ENCODE data around the gene RIPOR3.

RIPOR3 gene

DNA sequence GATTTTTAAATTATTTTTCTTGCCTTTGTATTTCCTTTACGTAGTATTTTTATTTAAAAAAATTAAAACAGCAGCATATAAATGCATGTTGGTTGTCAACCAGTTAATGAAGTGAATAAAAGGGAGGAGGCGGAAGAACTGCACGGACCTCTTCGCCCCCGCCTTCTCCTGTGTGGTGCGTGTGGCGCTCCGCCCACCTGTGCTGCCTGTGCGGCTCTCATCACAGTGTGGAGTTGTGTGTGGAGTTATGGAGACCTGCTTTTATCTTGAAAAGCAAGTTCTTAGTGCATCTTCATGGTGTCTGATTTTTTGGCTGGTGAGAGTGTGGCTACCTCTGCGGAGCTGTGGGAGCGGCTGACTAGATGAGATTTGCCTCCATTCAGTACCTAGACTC lies 122.8 kb downstream of the RIPOR3 start:
- no peak for DNase-seq
- Histone ChIP-seq H3K36me3 (peaks cover 17% of the 10 kb centered on the region), H3K4me1 (peaks cover 29% of the 10 kb centered on the region), H3K4me3 (ENCODE audit: low read depth, low read length) (no peak overlapping the region), H3K9me3 (no peaks in the 10 kb centered on the region), H3K27me3 (no peaks in the 10 kb centered on the region)
- TF ChIP-seq, protein P1, sequence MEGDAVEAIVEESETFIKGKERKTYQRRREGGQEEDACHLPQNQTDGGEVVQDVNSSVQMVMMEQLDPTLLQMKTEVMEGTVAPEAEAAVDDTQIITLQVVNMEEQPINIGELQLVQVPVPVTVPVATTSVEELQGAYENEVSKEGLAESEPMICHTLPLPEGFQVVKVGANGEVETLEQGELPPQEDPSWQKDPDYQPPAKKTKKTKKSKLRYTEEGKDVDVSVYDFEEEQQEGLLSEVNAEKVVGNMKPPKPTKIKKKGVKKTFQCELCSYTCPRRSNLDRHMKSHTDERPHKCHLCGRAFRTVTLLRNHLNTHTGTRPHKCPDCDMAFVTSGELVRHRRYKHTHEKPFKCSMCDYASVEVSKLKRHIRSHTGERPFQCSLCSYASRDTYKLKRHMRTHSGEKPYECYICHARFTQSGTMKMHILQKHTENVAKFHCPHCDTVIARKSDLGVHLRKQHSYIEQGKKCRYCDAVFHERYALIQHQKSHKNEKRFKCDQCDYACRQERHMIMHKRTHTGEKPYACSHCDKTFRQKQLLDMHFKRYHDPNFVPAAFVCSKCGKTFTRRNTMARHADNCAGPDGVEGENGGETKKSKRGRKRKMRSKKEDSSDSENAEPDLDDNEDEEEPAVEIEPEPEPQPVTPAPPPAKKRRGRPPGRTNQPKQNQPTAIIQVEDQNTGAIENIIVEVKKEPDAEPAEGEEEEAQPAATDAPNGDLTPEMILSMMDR (IDR thresholded peaks at IDR 0.05; ENCODE audit: low read depth, low read length) = no peak

DNA sequence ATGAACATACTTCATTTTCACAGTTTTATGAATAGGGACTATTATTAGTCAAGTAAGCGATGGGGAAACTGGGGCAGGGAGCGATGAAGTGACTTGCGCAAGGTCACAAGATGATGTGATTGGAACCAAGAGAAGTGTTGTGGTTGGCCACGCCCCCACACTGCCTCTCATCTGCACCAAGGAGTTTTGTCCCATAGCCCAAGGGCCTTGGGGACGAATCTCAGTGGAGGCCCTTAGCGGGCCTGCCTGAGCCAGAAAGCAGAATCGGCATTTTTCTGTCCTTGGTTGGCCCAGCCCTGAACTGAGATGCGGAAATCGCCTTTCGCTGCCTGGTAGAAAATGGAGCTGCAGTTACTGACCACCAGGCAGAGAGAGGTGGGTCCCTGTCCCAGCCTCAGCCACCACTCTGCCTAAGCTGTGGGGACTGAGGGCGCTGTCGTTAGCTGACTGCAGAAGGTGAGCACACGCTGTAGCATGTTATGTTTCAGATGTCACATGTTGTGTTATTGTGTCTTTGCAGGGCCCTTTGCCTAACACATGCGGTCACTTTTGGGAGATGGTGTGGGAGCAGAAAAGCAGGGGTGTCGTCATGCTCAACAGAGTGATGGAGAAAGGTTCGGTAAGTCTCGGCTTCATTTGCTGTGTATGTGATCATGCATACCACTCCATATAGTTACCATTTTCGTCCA lies 123.3 kb downstream of the RIPOR3 start:
- TF ChIP-seq, protein P1 (IDR thresholded peaks at IDR 0.05; ENCODE audit: low read depth, low read length) = no peak

DNA sequence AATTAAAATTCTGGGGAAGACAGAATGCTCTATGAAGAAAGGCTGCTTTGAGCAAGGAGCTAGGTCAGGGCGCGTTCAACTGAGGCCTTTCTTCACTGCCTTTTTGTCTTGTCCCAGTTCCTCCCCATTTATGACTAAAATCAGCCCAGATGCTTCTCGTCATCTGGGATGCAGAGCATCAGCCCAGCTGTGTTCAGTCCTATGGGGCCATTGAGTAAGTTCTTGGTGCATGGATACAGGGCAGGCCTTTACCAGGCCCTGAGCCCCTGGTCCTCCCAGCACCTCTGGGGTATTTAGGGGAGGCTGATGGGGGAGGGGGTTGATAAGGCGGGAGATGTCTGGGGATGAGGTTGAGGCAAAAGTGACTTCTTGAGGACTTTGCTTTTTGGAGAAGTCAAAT lies 125.5 kb downstream of the RIPOR3 start:
- TF ChIP-seq, protein P1 (IDR thresholded peaks at IDR 0.05; ENCODE audit: low read depth, low read length) = no peak
- H3K9me3 ChIP-seq = no peaks in the 10 kb centered on the region
- peaks cover 5% of the 10 kb centered on the region for H3K4me1 ChIP-seq
- H3K4me3 ChIP-seq (ENCODE audit: low read depth, low read length) = no peak overlapping the region
- H3K27me3 ChIP-seq = no peaks in the 10 kb centered on the region
- peaks cover 29% of the 10 kb centered on the region for H3K36me3 ChIP-seq
- DNase-seq = no peak

More for the DNA sequence above, 123.3 kb downstream of the RIPOR3 start:
- Histone ChIP-seq H3K4me1 (peaks cover 24% of the 10 kb centered on the region), H3K9me3 (no peaks in the 10 kb centered on the region), H3K4me3 (ENCODE audit: low read depth, low read length) (no peak overlapping the region), H3K36me3 (peaks cover 17% of the 10 kb centered on the region), H3K27me3 (no peaks in the 10 kb centered on the region)
- DNase-seq = no peak

DNA sequence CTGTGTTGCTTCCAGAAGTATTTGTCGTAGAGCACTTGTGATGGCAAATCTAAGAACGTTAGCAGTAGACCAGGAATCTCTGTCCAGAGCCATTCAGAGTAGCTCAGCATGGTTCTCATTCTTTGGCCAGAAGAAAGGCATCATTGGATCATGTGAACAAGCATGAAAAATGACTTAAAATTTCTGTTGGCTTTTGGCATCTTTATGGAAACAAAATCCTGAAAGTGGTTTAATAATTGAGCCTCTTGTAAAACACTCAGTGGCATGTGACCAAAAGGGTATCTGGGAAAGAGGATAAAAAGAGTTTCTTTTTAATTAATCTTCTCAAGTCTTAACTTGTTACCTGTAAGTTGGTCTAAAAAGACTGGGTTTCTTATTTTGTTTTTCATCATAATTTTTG lies 126.0 kb downstream of the RIPOR3 start:
- Histone ChIP-seq H3K36me3 (peaks cover 29% of the 10 kb centered on the region), H3K9me3 (no peaks in the 10 kb centered on the region), H3K4me3 (ENCODE audit: low read depth, low read length) (no peak overlapping the region), H3K4me1 (peaks cover under 1% of the 10 kb centered on the region; the same call in 1 of the 2 replicates), H3K27me3 (no peaks in the 10 kb centered on the region)
- no peak for DNase-seq
- TF ChIP-seq, protein P1 (IDR thresholded peaks at IDR 0.05; ENCODE audit: low read depth, low read length) = no peak

DNA sequence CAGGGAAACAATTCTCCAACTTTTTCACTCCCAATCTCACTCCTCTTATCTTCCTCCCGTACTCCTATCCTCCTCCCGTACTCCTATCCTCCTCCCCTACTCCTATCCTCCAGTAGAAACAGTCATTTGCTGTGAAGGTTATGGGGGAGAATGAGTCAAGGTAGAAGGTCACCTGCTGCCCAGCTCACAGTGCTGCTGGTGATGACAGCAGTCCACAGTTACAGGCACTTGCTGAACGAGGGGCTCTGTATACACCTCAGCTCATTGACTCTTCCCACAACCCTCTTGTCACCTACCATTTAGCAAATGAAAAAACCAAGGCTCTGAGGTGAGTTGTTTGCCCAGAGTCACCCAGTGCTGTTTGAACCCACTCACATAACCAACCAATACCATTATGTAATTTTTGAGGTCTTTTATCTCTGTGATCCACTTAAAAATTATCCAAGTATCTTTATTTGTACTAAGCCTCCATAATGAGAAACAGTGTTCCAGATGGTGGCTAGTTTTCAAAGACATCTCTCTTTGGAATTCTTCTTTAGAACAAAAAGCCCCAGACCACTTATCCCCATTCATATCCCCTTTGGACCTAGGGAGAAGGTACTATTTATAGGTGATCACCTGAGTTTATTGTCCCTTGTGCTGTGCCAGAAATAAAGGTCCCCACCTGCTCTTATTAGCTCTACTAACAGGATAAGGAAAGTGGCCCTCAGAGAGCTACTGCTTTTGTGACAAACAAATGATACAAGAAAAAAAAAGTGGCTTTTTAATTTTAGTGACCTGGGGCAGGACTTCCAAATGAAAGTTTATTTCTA lies 128.0 kb downstream of the RIPOR3 start:
- DNase-seq = no peak
- Histone ChIP-seq H3K9me3 (no peaks in the 10 kb centered on the region), H3K36me3 (peaks cover 25% of the 10 kb centered on the region), H3K27me3 (no peaks in the 10 kb centered on the region), H3K4me1 (no peaks in the 10 kb centered on the region; the same call in 1 of the 2 replicates), H3K4me3 (ENCODE audit: low read depth, low read length) (no peak overlapping the region)
- TF ChIP-seq, protein P1 (IDR thresholded peaks at IDR 0.05; ENCODE audit: low read depth, low read length) = no peak

DNA sequence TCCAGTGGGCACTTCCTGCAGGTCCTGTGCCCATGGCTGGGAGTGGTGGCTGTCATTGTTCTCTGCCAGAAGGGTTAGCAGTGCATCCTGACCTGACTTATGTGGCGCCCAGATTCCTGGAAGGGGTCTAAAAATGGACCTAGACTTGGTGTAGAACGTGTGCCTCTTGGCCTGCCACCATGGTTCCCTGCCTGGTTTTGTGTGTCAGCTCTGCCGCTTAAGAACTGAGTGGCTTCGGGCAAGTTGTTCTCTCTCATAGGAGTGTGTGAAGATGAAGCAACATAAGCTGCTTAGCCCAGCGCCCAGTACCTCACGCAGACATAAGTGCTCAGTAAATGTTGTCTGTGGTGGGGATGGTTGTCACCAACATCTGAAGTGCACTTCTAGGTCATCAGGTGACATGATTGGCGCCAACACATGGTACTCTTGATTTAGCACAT lies 129.1 kb downstream of the RIPOR3 start:
- Histone ChIP-seq H3K9me3 (no peaks in the 10 kb centered on the region), H3K4me1 (no peaks in the 10 kb centered on the region; the same call in 1 of the 2 replicates), H3K27me3 (no peaks in the 10 kb centered on the region), H3K4me3 (ENCODE audit: low read depth, low read length) (no peak overlapping the region), H3K36me3 (peaks cover 18% of the 10 kb centered on the region)
- no peak for DNase-seq
- TF ChIP-seq, protein P1 (IDR thresholded peaks at IDR 0.05; ENCODE audit: low read depth, low read length) = no peak

Data from BE2C (cell line).